Measurements from ENCODE around the gene OR4E1.
"Not testable (repeated sequence)": the region's sequence is repeated elsewhere in the genome, so short reads cannot be mapped to it uniquely, and the experiment has no call there.

Gene OR4E1

DNA sequence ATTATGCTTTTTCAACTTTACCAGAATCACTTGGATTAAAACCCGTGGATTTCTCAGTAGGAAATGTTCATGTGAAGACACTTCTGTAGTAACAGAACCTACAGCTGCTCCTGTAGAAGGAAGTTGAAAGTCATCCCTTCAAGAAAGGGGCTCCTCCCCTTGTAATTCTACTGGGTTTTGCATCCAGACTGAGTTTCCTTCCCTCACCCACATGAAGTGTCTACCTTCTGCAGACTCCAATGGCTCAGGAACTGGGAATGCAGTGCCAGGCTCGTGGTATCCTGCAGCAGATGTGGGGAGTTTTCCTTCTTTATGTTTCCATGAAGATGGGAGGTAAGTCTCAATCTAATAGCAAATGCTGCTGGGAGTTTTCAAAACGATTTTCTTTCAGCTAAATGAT, 30.9 kb downstream of the OR4E1 start:
- TF ChIP-seq CTCF (IDR thresholded peaks at IDR 0.05; ENCODE audit: borderline replicate concordance, control extremely low read depth, extremely low read depth, insufficient read depth, missing control alignments), result no peak
- no peak for DNase-seq (ENCODE audit: low spot score)
- in situ Hi-C loops (cut with MboI; ENCODE audit: low sequenced_read_pairs, unreplicated experiment), result no loop called here

DNA sequence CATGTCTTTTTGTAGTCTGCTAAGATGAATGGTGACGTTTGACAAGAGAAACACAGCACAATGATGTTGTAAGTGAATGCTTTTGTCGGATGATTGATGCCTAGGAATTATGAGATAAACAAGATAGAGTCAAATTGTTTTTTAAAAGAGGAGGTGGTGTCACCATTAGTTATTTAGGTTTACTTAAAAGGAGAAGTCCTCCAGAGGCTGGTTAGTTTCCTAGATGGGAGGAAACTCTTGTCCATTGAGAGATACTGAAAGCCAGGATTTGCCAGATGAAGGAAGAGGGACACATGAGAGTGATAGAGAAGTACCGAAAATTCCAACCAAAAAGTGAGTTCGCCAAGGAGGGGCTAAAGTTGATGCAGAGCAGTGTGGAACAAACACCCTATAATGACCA, 38.8 kb downstream of the OR4E1 start, which contains the start of gene OR10G2:
Gene OR10G2 (minus strand): TSS at position 101 of the 400 bp plus-strand sequence. CDS start 98 bp downstream, at position 3.
- no peak for DNase-seq (ENCODE audit: low spot score)
- TF ChIP-seq CTCF (IDR thresholded peaks at IDR 0.05; ENCODE audit: borderline replicate concordance, control extremely low read depth, extremely low read depth, insufficient read depth, missing control alignments), result no peak

DNA sequence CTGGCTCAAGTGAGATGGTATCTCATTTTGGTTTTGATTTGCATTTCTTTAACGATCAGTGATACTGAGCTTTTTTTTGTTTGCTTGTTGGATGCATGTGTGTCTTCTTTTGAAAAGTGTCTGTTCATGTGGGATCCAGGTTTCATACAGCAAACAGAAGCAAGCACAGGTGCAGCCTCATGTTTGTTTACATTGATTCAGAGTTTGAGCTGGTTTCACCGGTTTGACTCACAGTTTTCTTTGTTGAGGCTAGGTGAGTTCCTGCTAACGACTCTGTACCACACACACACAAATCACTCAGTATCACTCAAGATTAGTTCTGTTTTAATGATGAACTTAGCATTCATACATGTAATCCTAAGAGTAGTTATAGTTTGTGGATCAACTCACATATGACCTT, 42.5 kb downstream of the OR4E1 start:
- DNase-seq (ENCODE audit: low spot score), result no peak
- in situ Hi-C loops (cut with MboI; ENCODE audit: low sequenced_read_pairs, unreplicated experiment), result no loop called here
- TF ChIP-seq CTCF (IDR thresholded peaks at IDR 0.05; ENCODE audit: borderline replicate concordance, control extremely low read depth, extremely low read depth, insufficient read depth, missing control alignments), result no peak

More for the DNA sequence above, 38.8 kb downstream of the OR4E1 start, which contains the start of gene OR10G2:
- in situ Hi-C loops (cut with MboI; ENCODE audit: low sequenced_read_pairs, unreplicated experiment), result no loop called here

GRCh38 chr14:21630503-21630902, 43.1 kb downstream of the OR4E1 start:
- in situ Hi-C loops (cut with MboI; ENCODE audit: low sequenced_read_pairs, unreplicated experiment); DNase-seq (ENCODE audit: low spot score): not testable (repeated sequence)

DNA sequence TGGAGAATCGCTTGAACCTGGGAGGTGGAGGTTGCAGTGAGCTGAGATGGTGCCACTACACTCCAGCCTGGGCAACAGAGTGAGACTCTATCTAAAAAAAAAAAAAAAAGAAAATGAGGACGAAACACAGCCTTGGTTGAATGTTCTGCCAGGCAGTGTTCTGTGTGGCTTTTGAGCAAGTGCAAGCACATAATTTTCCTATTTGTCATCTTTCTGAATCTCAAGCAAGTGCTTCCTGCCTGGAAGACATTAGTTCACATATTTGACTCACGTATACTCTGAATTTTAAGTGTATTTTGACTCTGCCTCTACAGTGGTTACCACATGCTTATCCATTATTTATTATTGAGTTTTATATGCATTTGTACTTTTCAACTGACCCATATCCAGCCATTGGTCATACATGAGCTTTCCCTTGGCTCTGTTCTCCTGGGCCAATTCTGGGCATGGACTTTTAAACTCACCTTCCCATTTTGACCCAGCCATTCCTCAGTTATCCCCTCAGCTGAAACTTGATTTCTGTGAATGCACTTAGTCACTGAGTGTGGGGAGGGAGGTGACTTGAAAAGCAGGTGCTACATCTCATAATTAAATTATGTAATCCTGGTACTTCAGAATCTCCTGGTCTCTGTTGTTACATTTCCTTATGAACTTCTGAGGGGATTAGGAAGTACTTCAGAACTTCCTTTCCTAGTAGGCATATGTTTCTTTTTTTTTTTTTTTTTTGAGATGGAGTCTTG, 47.0 kb downstream of the OR4E1 start:
- DNase-seq (ENCODE audit: low spot score), result no peak
- no peak for TF ChIP-seq CTCF (IDR thresholded peaks at IDR 0.05; ENCODE audit: borderline replicate concordance, control extremely low read depth, extremely low read depth, insufficient read depth, missing control alignments)
- in situ Hi-C loops (cut with MboI; ENCODE audit: low sequenced_read_pairs, unreplicated experiment), result no loop called here
